HL-60 (cell line): ENCODE measurements around the gene RASGRP2.

Experiments
- DNase-seq, 2 experiments: peaks; one replicate each; pipeline ENCODE4 v3.0.0-alpha.2; 2010 to 2020; ENCODE audit warnings: low read depth in 1 of 2, low spot score in 1 of 2
- H3K27ac ChIP-seq: fragments of 250-450 bp; sonication (Bioruptor Pico); replicated peaks from 2 replicates; pipeline ENCODE4 v1.5.1; 2020; ENCODE audit warnings: mild to moderate bottlenecking, moderate library complexity
- H3K27me3 ChIP-seq: fragments of 250-450 bp; sonication (Bioruptor Pico); 2 replicates; pipeline ENCODE4 v1.5.1; 2021; ENCODE audit warnings: mild to moderate bottlenecking, moderate library complexity; ENCODE audit not compliant: insufficient read depth, poor library complexity, severe bottlenecking
- H3K4me3 ChIP-seq: replicated peaks from 2 replicates; pipeline ENCODE4 v1.5.1; 2011; ENCODE audit warnings: mild to moderate bottlenecking, control low read depth, low read length; ENCODE audit not compliant: insufficient read depth
- GABPA ChIP-seq: IDR thresholded peaks from 2 replicates; pipeline ENCODE4 v1.6.1; 2012; ENCODE audit warnings: low read depth
- POLR2AphosphoS5 ChIP-seq: IDR thresholded peaks from 2 replicates; pipeline ENCODE4 v1.6.1; 2012; ENCODE audit warnings: low read depth
- REST ChIP-seq: IDR thresholded peaks from 2 replicates; pipeline ENCODE4 v1.6.1; 2012; ENCODE audit warnings: low read depth; ENCODE audit not compliant: insufficient replicate concordance
- SPI1 ChIP-seq: IDR thresholded peaks from 2 replicates; pipeline ENCODE4 v1.6.1; 2012; ENCODE audit warnings: low read depth, mild to moderate bottlenecking, borderline replicate concordance
- TF ChIP-seq, protein P1 (sequence below): IDR thresholded peaks from one replicate; pipeline ENCODE4 v1.5.1; 2011; ENCODE audit warnings: low read length, control low read depth, inconsistent platforms; ENCODE audit not compliant: insufficient read depth

Gene RASGRP2

DNA sequence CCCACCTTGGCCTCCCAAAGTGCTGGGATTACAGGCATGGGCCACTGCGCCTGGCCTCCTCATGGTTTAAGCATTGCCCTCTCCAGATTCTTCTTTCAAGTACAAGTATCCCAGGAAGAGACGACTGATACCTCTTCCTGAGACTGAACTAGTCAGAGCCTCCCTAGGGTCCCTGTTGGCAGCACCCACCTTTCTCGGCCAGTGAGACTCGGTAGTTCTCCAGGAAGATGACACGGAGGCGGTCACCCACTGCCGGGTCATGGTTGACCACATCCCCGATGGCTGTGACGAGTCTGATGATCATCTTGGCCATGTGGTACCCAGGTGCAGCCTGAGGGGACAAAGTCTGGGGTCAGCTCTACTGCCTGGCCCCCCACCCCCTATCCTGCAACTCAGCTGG, 7.2 kb upstream of the RASGRP2 start:
- DNase-seq: no peak

DNA sequence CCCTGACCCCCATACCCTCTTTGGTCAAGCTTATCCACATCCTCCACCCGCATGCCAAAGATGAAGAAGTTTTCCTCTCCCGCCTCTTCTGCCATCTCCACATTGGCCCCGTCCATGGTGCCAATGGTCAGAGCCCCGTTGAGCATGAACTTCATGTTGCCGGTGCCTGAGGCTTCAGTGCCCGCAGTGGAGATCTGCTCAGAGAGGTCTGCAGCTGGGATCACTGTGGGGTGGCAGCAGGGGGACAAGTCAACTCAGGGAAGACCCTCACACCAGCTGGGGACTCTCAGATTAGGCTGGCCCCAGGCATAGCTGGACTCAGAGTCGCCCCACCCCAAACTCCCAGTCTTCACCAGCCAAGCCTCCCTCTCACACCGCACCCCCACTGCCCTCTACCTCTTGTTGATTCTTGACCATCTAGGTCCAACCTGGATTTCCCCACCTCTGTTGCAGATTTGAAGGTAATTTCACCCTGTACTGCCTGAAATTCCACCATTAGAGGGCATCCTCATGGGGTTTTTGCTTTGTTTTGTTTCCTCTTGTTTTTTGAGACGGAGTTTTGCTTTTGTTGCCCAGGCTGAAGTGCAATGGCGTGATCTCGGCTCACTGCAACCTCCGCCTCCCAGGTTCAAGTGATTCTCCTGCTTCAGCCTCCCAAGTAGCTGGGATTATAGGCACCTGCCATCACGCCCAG, 6.6 kb upstream of the RASGRP2 start:
- H3K27ac ChIP-seq: no peak overlapping the region

More for the DNA sequence above, 7.2 kb upstream of the RASGRP2 start:
- H3K27me3 ChIP-seq: no peaks in the 10 kb centered on the region
- TF ChIP-seq GABPA (no peak), POLR2AphosphoS5 (no peak), REST (no peak), SPI1 (no peak)
- TF ChIP-seq, protein P1, sequence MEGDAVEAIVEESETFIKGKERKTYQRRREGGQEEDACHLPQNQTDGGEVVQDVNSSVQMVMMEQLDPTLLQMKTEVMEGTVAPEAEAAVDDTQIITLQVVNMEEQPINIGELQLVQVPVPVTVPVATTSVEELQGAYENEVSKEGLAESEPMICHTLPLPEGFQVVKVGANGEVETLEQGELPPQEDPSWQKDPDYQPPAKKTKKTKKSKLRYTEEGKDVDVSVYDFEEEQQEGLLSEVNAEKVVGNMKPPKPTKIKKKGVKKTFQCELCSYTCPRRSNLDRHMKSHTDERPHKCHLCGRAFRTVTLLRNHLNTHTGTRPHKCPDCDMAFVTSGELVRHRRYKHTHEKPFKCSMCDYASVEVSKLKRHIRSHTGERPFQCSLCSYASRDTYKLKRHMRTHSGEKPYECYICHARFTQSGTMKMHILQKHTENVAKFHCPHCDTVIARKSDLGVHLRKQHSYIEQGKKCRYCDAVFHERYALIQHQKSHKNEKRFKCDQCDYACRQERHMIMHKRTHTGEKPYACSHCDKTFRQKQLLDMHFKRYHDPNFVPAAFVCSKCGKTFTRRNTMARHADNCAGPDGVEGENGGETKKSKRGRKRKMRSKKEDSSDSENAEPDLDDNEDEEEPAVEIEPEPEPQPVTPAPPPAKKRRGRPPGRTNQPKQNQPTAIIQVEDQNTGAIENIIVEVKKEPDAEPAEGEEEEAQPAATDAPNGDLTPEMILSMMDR: no peak
- H3K27ac ChIP-seq: no peak overlapping the region
- no peak overlapping the region for H3K4me3 ChIP-seq

More for the DNA sequence above, 6.6 kb upstream of the RASGRP2 start:
- Histone ChIP-seq H3K4me3 (no peak overlapping the region), H3K27me3 (no peaks in the 10 kb centered on the region)
- no peak for DNase-seq
- TF ChIP-seq REST (no peak), GABPA (no peak), POLR2AphosphoS5 (no peak), SPI1 (no peak)
- TF ChIP-seq, protein P1: no peak
